ENCODE data around the gene KCNAB1.

DNA sequence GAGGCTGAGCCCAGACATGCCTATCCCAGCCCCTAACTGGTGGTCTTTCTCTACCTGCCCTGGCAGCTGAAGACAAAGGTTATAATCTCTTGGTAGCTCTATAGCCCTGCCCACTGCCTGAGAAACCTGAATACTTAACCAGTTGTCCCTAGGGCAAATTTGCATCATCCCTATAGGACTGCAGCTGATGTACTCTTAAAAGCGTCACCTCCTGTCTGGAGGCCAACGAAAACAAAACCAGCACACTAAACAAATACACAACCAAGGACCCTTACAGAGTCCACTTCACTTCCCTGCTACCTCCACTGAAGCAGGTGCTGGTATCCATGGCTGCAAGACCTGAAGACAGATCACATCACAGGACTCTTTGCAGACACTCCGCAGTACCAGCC, 98.0 kb downstream of the KCNAB1 start:
- TF ChIP-seq POLR2AphosphoS5 (IDR thresholded peaks at IDR 0.05), result no peak
- TF ChIP-seq POLR2A (IDR thresholded peaks at IDR 0.05), result no peak
- TF ChIP-seq, protein P1, sequence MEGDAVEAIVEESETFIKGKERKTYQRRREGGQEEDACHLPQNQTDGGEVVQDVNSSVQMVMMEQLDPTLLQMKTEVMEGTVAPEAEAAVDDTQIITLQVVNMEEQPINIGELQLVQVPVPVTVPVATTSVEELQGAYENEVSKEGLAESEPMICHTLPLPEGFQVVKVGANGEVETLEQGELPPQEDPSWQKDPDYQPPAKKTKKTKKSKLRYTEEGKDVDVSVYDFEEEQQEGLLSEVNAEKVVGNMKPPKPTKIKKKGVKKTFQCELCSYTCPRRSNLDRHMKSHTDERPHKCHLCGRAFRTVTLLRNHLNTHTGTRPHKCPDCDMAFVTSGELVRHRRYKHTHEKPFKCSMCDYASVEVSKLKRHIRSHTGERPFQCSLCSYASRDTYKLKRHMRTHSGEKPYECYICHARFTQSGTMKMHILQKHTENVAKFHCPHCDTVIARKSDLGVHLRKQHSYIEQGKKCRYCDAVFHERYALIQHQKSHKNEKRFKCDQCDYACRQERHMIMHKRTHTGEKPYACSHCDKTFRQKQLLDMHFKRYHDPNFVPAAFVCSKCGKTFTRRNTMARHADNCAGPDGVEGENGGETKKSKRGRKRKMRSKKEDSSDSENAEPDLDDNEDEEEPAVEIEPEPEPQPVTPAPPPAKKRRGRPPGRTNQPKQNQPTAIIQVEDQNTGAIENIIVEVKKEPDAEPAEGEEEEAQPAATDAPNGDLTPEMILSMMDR (IDR thresholded peaks at IDR 0.05), result no peak
- no peak for TF ChIP-seq EP300 (IDR thresholded peaks at IDR 0.05)

Measured in suprapubic skin (tissue), 4 donors.